HFFc6 (cell line): ENCODE results near the gene NR3C2. TPM values are rescaled to one million over a fixed set of nuclear protein-coding genes. Genes with fewer than 3 reads are reported as not detected.

ENCODE experiments used
- DNase-seq: peaks from one replicate; pipeline ENCODE4 v3.0.0-alpha.2; 2018
- H3K27ac Mint-ChIP-seq: 2 replicates; pipeline ENCODE4 v1.8.0; 2020; ENCODE audit warnings: mild to moderate bottlenecking, mixed read lengths
- H3K27me3 Mint-ChIP-seq: 2 replicates; pipeline ENCODE4 v1.8.0; 2021; ENCODE audit warnings: mild to moderate bottlenecking, moderate library complexity, mixed read lengths; ENCODE audit not compliant: insufficient read depth
- H3K36me3 Mint-ChIP-seq: 2 replicates; pipeline ENCODE4 v1.8.0; 2021; ENCODE audit warnings: low read depth, mixed read lengths
- H3K4me1 Mint-ChIP-seq: 2 replicates; pipeline ENCODE4 v1.8.0; 2020; ENCODE audit warnings: low read depth, mixed read lengths
- H3K4me3 Mint-ChIP-seq: 2 replicates; pipeline ENCODE4 v1.8.0; 2020; ENCODE audit warnings: mild to moderate bottlenecking, moderate library complexity, mixed read lengths
- H3K9me3 Mint-ChIP-seq: 2 replicates; pipeline ENCODE4 v1.8.0; 2020; ENCODE audit warnings: mild to moderate bottlenecking, mixed read lengths
- total RNA-seq, 6 experiments: library from RNA; stranded (reverse); fragmentation: NEBNext Ultra II Directional; extraction: Animal tissue kit (Norgen Biotek cat#: 25700); gene quantifications; 2 replicates in 1 of 6; 3 replicates in 5 of 6; pipeline ENCODE4 v1.2.3, GENCODE V29; 2021
- TF ChIP-seq, protein P1 (sequence below): fragments of 200-600 bp; sonication (generic); IDR thresholded peaks from 2 replicates; pipeline ENCODE4 v1.5.0; 2021; ENCODE audit warnings: antibody characterized with exemption, mild to moderate bottlenecking

Gene NR3C2
- total RNA-seq, 6 experiments from 2014 or later: 0.07 to 0.26 (median 0.11) TPM

DNA sequence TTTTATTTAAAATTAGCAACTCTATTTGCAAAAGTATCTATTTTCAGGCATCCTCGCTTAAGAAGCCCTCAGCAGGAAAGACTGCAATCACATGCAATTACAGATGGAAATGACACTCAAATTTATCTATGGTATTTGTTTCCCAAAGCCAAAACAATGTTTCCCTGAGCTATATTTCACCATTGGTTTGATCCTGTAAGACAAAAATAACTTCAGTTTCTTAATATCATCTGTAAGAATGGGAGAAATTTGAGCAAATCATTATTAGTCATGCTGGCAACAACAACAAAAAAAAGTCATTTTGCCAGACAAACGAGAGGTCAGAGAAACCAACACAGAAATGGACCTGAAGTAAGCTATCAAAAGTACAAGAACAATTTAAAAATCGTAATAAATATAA lies 204.1 kb downstream of the NR3C2 start:
- H3K9me3 Mint-ChIP-seq: peaks cover 4% of the 10 kb centered on the region; the same call in 1 of the 2 replicates
- H3K27ac Mint-ChIP-seq: no peak overlapping the region
- no peak for DNase-seq
- no peaks in the 10 kb centered on the region for H3K36me3 Mint-ChIP-seq
- peaks cover 2% of the 10 kb centered on the region for H3K27me3 Mint-ChIP-seq
- no peaks in the 10 kb centered on the region for H3K4me1 Mint-ChIP-seq
- TF ChIP-seq, protein P1, sequence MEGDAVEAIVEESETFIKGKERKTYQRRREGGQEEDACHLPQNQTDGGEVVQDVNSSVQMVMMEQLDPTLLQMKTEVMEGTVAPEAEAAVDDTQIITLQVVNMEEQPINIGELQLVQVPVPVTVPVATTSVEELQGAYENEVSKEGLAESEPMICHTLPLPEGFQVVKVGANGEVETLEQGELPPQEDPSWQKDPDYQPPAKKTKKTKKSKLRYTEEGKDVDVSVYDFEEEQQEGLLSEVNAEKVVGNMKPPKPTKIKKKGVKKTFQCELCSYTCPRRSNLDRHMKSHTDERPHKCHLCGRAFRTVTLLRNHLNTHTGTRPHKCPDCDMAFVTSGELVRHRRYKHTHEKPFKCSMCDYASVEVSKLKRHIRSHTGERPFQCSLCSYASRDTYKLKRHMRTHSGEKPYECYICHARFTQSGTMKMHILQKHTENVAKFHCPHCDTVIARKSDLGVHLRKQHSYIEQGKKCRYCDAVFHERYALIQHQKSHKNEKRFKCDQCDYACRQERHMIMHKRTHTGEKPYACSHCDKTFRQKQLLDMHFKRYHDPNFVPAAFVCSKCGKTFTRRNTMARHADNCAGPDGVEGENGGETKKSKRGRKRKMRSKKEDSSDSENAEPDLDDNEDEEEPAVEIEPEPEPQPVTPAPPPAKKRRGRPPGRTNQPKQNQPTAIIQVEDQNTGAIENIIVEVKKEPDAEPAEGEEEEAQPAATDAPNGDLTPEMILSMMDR: no peak
- no peak overlapping the region for H3K4me3 Mint-ChIP-seq

DNA sequence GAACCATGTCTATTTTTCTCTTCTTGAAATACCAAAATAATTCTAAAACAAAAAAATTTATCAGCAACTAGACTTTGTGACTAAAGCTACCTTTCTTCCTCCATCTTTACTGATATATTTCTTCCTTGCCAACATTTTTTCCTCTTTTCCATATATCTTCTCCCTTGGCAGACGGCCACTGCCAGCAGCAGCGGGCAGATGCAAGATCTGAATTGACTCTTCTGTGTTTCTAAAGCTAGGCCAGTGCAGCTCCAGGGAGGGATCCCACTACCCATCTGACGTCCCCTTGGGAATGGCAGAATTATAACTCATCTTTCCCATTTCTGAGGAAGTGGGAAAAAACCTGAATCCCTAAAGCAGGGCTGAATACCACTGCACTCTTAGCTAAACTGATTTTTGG lies 206.4 kb downstream of the NR3C2 start:
- H3K27ac Mint-ChIP-seq: no peak overlapping the region
- no peaks in the 10 kb centered on the region for H3K4me1 Mint-ChIP-seq
- DNase-seq: no peak
- H3K36me3 Mint-ChIP-seq: no peaks in the 10 kb centered on the region
- no peak overlapping the region for H3K4me3 Mint-ChIP-seq
- TF ChIP-seq, protein P1: no peak
- no peaks in the 10 kb centered on the region for H3K9me3 Mint-ChIP-seq
- peaks cover 2% of the 10 kb centered on the region for H3K27me3 Mint-ChIP-seq

DNA sequence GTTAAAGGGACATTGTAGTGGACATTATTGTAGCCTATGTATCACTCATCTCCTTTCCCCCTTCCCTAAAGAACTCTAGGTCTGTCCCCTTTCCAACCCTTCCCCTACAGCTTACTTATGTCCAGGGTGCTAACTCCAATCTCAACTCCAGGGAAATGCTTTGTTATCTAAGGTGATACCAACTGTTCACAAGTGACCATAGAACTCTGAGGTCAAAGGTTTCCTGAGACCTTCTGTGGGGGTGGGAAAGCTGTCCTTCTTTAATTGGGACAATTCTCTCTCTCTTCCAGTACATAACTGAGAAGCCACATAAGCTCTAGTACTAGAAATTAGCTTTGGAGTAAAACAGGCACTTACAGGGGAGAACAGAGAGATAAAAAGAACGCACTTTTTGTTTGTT lies 212.4 kb downstream of the NR3C2 start:
- H3K27me3 Mint-ChIP-seq: no peaks in the 10 kb centered on the region
- no peaks in the 10 kb centered on the region for H3K36me3 Mint-ChIP-seq
- no peak for DNase-seq
- no peaks in the 10 kb centered on the region for H3K4me1 Mint-ChIP-seq
- no peak overlapping the region for H3K27ac Mint-ChIP-seq
- H3K9me3 Mint-ChIP-seq: no peaks in the 10 kb centered on the region
- TF ChIP-seq, protein P1: no peak
- no peak overlapping the region for H3K4me3 Mint-ChIP-seq

DNA sequence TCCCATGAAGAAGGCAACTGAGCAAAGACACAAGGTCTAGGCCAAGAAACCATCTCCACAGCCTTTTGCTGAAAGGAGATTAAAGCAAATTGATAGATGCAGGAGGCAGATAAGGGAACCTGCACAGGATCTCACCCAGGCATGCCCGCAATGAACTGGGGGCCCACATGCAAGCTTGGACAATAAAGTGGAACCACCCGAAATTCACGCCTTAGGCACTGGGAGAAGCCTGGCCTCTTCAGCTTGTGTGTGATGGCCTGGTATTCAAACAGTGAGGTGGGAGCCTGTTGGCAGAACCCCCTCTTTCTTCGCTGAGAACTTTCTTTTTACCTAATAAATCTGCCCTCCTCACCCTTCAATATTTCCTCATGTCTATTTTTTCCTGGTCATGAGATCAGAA lies 213.2 kb downstream of the NR3C2 start:
- Mint-ChIP-seq H3K4me1 (no peaks in the 10 kb centered on the region), H3K9me3 (no peaks in the 10 kb centered on the region), H3K36me3 (no peaks in the 10 kb centered on the region), H3K27me3 (no peaks in the 10 kb centered on the region), H3K4me3 (no peak overlapping the region), H3K27ac (no peak overlapping the region)
- TF ChIP-seq, protein P1: no peak
- DNase-seq: no peak

DNA sequence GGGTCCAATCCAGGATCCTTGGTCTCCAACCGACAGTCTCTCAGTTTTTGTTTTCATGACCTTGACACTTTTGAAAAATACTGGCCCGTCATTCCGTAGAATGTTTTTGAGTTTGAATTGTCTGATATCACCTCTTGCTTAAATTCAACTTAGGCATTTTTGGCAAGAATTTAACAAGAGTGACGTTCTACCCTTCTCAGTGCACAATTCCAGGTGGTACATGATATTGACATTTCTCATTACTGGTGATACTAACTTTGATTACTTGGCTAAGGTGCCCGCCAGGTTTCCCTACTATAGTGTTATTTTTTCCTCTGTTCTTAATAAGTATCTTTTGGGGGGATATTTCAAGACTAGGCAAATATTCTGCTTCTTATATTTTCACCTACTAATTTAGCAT lies 215.1 kb downstream of the NR3C2 start:
- no peaks in the 10 kb centered on the region for H3K36me3 Mint-ChIP-seq
- H3K4me3 Mint-ChIP-seq: no peak overlapping the region
- H3K4me1 Mint-ChIP-seq: no peaks in the 10 kb centered on the region
- H3K9me3 Mint-ChIP-seq: no peaks in the 10 kb centered on the region
- TF ChIP-seq, protein P1: no peak
- DNase-seq: no peak
- no peaks in the 10 kb centered on the region for H3K27me3 Mint-ChIP-seq
- H3K27ac Mint-ChIP-seq: no peak overlapping the region

DNA sequence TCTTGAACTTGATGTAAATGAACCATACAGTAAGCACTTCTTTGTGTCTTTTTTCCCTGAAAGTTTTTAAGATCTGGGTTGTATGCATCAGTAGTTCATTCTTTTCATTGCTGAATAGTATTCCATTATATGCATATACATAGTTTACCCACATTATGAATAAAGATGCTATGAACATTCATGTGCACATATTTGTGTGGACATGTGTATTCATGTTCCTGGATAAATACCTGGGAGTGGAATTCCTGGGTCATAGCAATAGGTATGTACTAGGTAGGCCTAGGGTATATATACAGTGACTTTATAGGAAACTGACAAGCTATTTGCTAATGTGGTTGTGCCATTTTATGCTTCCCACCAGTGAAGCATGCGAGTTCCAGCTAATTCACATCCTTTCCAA lies 215.9 kb downstream of the NR3C2 start:
- Mint-ChIP-seq H3K36me3 (no peaks in the 10 kb centered on the region), H3K27me3 (no peaks in the 10 kb centered on the region), H3K4me1 (no peaks in the 10 kb centered on the region), H3K4me3 (no peak overlapping the region), H3K9me3 (no peaks in the 10 kb centered on the region), H3K27ac (no peak overlapping the region)
- TF ChIP-seq, protein P1: no peak
- DNase-seq: no peak
